GM23338 (cell line): ENCODE results near the gene EGFR. TPM values are rescaled to one million over a fixed set of nuclear protein-coding genes. Genes with fewer than 3 reads are reported as not detected.

Experiments
- ATAC-seq: fragments of 200-7000 bp; cut with Tn5 transposase; 3 replicates; pipeline ENCODE4 v1.9.1; 2020
- DNase-seq: peaks from one replicate; pipeline ENCODE4 v3.0.0-alpha.2; 2015; ENCODE audit warnings: low spot score
- H2AFZ ChIP-seq: fragments of 200-600 bp; sonication (generic); 2 replicates; pipeline ENCODE4 v1.8.0; 2016; ENCODE audit warnings: antibody characterized with exemption, mild to moderate bottlenecking, moderate library complexity
- H3F3A ChIP-seq: fragments of 200-600 bp; sonication (generic); replicated peaks from 2 replicates; pipeline ENCODE4 v1.8.0; 2017; ENCODE audit warnings: antibody characterized with exemption, mixed run types, low read depth
- H3K27ac ChIP-seq: fragments of 200-600 bp; sonication (generic); 2 replicates; pipeline ENCODE4 v1.6.1; 2016; ENCODE audit warnings: low read depth
- H3K27me3 ChIP-seq: fragments of 200-600 bp; sonication (generic); 2 replicates; pipeline ENCODE4 v1.8.0; 2016; ENCODE audit warnings: mild to moderate bottlenecking, mixed run types, moderate library complexity; ENCODE audit not compliant: insufficient read depth
- H3K36me3 ChIP-seq: fragments of 200-600 bp; sonication (generic); 2 replicates; pipeline ENCODE4 v1.8.0; 2016; ENCODE audit warnings: mild to moderate bottlenecking; ENCODE audit not compliant: insufficient read depth
- H3K4me1 ChIP-seq: fragments of 200-600 bp; sonication (generic); 2 replicates; pipeline ENCODE4 v1.8.0; 2016; ENCODE audit warnings: mild to moderate bottlenecking, moderate library complexity; ENCODE audit not compliant: insufficient read depth
- H3K4me2 ChIP-seq: fragments of 200-600 bp; sonication (generic); 2 replicates; pipeline ENCODE4 v1.7.1; 2017; ENCODE audit warnings: mixed run types
- H3K4me3 ChIP-seq: fragments of 200-600 bp; sonication (generic); 2 replicates; pipeline ENCODE4 v1.6.1; 2016; ENCODE audit warnings: mixed run types
- H3K79me2 ChIP-seq: fragments of 200-600 bp; sonication (generic); replicated peaks from 2 replicates; pipeline ENCODE4 v1.8.0; 2017; ENCODE audit warnings: mild to moderate bottlenecking; ENCODE audit not compliant: insufficient read depth
- H3K9me2 ChIP-seq: fragments of 200-600 bp; sonication (generic); 2 replicates; pipeline ENCODE4 v1.8.0; 2017; ENCODE audit not compliant: insufficient read depth
- H4K20me1 ChIP-seq: fragments of 200-600 bp; sonication (generic); replicated peaks from 2 replicates; pipeline ENCODE4 v1.8.0; 2017; ENCODE audit warnings: mild to moderate bottlenecking; ENCODE audit not compliant: insufficient read depth
- H3K27ac Mint-ChIP-seq: 2 replicates; pipeline ENCODE4 v1.8.0; 2020; ENCODE audit warnings: inconsistent platforms, mild to moderate bottlenecking, moderate library complexity, mixed read lengths
- H3K27me3 Mint-ChIP-seq: 3 replicates; pipeline ENCODE4 v1.8.0; 2022; ENCODE audit warnings: low read depth, mild to moderate bottlenecking, moderate library complexity, mixed read lengths, inconsistent platforms; ENCODE audit not compliant: insufficient read depth, poor library complexity
- H3K36me3 Mint-ChIP-seq: 3 replicates; pipeline ENCODE4 v1.8.0; 2021; ENCODE audit warnings: low read depth, mild to moderate bottlenecking, inconsistent platforms, moderate library complexity, mixed read lengths
- H3K4me1 Mint-ChIP-seq: 3 replicates; pipeline ENCODE4 v1.8.0; 2020; ENCODE audit warnings: mild to moderate bottlenecking, inconsistent platforms, mixed read lengths
- H3K4me3 Mint-ChIP-seq: 3 replicates; pipeline ENCODE4 v1.8.0; 2021; ENCODE audit warnings: moderate library complexity, mild to moderate bottlenecking, inconsistent platforms, mixed read lengths
- H3K9me3 Mint-ChIP-seq: 3 replicates; pipeline ENCODE4 v1.8.0; 2020; ENCODE audit warnings: moderate library complexity, mild to moderate bottlenecking, inconsistent platforms, mixed read lengths
- CREB1 ChIP-seq: fragments of 250-450 bp; sonication (Bioruptor Pico); IDR thresholded peaks from 2 replicates; pipeline ENCODE4 v1.5.0; 2020; ENCODE audit warnings: low read depth, mild to moderate bottlenecking, moderate library complexity
- CTCF ChIP-seq, 2 experiments: fragments of 200-600 bp in 1 of 2; sonication (generic) in 1 of 2; conservative IDR thresholded peaks; 2 replicates each; pipeline versions ENCODE4 v1.5.1 to v1.6.1; 2016 to 2017; ENCODE audit warnings: antibody characterized with exemption in 2 of 2, low read depth in 2 of 2, mild to moderate bottlenecking in 2 of 2, moderate library complexity in 1 of 2
- ETS1 ChIP-seq: IDR thresholded peaks from 2 replicates; pipeline ENCODE4 v1.6.1; 2016; ENCODE audit warnings: antibody characterized with exemption
- EZH2 ChIP-seq: fragments of 200-600 bp; sonication (generic); IDR thresholded peaks from one replicate; pipeline ENCODE4 v1.8.0; 2017; ENCODE audit warnings: antibody characterized with exemption, mild to moderate bottlenecking, low read depth; ENCODE audit not compliant: unreplicated experiment
- EZH2phosphoT487 ChIP-seq: fragments of 200-600 bp; sonication (generic); IDR thresholded peaks from one replicate; pipeline ENCODE4 v1.8.1; 2018; ENCODE audit warnings: antibody characterized with exemption; ENCODE audit not compliant: unreplicated experiment
- JUNB ChIP-seq: IDR thresholded peaks from one replicate; pipeline ENCODE4 v1.6.1; 2016; ENCODE audit warnings: antibody characterized with exemption; ENCODE audit not compliant: unreplicated experiment
- NANOG ChIP-seq: IDR thresholded peaks from 2 replicates; pipeline ENCODE4 v1.6.1; 2016; ENCODE audit warnings: antibody characterized with exemption, borderline replicate concordance
- POLR2AphosphoS5 ChIP-seq: IDR thresholded peaks from 2 replicates; pipeline ENCODE4 v1.6.1; 2016; ENCODE audit warnings: antibody characterized with exemption, low read depth
- STAT1 ChIP-seq: IDR thresholded peaks from one replicate; pipeline ENCODE4 v1.6.1; 2016; ENCODE audit warnings: antibody characterized with exemption; ENCODE audit not compliant: unreplicated experiment
- ZNF114 ChIP-seq: fragments of 250-450 bp; sonication (Bioruptor Pico); IDR thresholded peaks from 2 replicates; pipeline ENCODE4 v1.5.0; 2020; ENCODE audit warnings: mild to moderate bottlenecking, moderate library complexity
- ZNF331 ChIP-seq: fragments of 250-450 bp; sonication (Bioruptor Pico); IDR thresholded peaks from 2 replicates; pipeline ENCODE4 v1.5.0; 2020; ENCODE audit warnings: low read depth, mild to moderate bottlenecking, moderate library complexity
- polyA plus RNA-seq: library from polyadenylated mRNA; unstranded; fragments of >200 nt; fragmentation: Nextera tagmentation; extraction: Ambion mirVana; gene quantifications from 2 replicates; pipeline ENCODE4 v1.2.1, GENCODE V29; 2016
- total RNA-seq: library from RNA; depleted of rRNA; stranded (reverse); fragments of >200 nt; shearing (Covaris generic); gene quantifications from 2 replicates; pipeline ENCODE4 v1.2.3, GENCODE V29; 2014
- TF ChIP-seq, protein P1 (sequence below): IDR thresholded peaks from one replicate; pipeline ENCODE4 v1.6.1; 2018; ENCODE audit warnings: antibody characterized with exemption; ENCODE audit not compliant: unreplicated experiment
- TF ChIP-seq, protein P2 (sequence below): fragments of 250-450 bp; sonication (Bioruptor Pico); IDR thresholded peaks from 2 replicates; pipeline ENCODE4 v1.5.0; 2020; ENCODE audit warnings: mild to moderate bottlenecking, moderate library complexity

Gene EGFR
- total and polyA plus RNA-seq, 2 experiments from 2014 or later, result 1.5 to 4.5 TPM

DNA sequence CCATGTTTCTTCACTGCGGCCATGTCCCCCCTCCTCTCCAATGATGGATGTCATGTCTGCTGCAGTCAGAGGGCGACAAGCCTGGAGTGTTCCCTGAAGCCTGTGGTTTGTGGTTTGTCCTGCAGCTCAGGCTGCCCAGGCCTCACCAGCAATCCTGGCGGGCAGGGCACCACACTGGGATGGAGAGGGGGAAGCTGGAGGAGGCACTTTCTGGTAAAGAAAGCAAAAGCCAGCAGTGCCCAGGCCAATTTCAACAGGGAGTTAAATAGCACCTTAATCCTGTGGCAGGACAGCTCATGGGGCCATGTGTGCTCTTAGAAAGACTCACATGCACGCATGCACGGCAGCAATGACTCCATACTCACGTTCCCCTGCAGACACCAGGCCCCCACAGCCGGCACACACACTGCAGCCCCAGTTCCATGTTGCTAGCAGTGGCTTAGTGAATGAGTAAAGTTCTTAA lies 158.3 kb downstream of the EGFR start:
- Histone ChIP-seq H3K9me2 (0 out of 2 replicates have a peak, but pooled peaks cover 2% of the 10 kb centered on the region), H4K20me1 (no peaks in the 10 kb centered on the region), H3K36me3 (no peaks in the 10 kb centered on the region), H3F3A (no peaks in the 10 kb centered on the region), H2AFZ (no peak overlapping the region), H3K4me1 (no peaks in the 10 kb centered on the region), H3K27me3 (no peaks in the 10 kb centered on the region), H3K4me3 (no peak overlapping the region), H3K79me2 (no peaks in the 10 kb centered on the region), H3K27ac (no peak overlapping the region), H3K4me2 (no peak overlapping the region)
- TF ChIP-seq ZNF331 (CRISPR knock-in tag) (no peak), JUNB (no peak), EZH2phosphoT487 (no peak), ETS1 (no peak), CREB1 (CRISPR knock-in tag) (no peak), POLR2AphosphoS5 (no peak), EZH2 (no peak), STAT1 (no peak), ZNF114 (CRISPR knock-in tag) (no peak), NANOG (no peak), CTCF (conservative IDR thresholded peaks at IDR 0.05; ENCODE audit: low read depth in 2 of 2) (no peak)
- TF ChIP-seq, protein P1, sequence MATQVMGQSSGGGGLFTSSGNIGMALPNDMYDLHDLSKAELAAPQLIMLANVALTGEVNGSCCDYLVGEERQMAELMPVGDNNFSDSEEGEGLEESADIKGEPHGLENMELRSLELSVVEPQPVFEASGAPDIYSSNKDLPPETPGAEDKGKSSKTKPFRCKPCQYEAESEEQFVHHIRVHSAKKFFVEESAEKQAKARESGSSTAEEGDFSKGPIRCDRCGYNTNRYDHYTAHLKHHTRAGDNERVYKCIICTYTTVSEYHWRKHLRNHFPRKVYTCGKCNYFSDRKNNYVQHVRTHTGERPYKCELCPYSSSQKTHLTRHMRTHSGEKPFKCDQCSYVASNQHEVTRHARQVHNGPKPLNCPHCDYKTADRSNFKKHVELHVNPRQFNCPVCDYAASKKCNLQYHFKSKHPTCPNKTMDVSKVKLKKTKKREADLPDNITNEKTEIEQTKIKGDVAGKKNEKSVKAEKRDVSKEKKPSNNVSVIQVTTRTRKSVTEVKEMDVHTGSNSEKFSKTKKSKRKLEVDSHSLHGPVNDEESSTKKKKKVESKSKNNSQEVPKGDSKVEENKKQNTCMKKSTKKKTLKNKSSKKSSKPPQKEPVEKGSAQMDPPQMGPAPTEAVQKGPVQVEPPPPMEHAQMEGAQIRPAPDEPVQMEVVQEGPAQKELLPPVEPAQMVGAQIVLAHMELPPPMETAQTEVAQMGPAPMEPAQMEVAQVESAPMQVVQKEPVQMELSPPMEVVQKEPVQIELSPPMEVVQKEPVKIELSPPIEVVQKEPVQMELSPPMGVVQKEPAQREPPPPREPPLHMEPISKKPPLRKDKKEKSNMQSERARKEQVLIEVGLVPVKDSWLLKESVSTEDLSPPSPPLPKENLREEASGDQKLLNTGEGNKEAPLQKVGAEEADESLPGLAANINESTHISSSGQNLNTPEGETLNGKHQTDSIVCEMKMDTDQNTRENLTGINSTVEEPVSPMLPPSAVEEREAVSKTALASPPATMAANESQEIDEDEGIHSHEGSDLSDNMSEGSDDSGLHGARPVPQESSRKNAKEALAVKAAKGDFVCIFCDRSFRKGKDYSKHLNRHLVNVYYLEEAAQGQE, result no peak
- TF ChIP-seq, protein P2, sequence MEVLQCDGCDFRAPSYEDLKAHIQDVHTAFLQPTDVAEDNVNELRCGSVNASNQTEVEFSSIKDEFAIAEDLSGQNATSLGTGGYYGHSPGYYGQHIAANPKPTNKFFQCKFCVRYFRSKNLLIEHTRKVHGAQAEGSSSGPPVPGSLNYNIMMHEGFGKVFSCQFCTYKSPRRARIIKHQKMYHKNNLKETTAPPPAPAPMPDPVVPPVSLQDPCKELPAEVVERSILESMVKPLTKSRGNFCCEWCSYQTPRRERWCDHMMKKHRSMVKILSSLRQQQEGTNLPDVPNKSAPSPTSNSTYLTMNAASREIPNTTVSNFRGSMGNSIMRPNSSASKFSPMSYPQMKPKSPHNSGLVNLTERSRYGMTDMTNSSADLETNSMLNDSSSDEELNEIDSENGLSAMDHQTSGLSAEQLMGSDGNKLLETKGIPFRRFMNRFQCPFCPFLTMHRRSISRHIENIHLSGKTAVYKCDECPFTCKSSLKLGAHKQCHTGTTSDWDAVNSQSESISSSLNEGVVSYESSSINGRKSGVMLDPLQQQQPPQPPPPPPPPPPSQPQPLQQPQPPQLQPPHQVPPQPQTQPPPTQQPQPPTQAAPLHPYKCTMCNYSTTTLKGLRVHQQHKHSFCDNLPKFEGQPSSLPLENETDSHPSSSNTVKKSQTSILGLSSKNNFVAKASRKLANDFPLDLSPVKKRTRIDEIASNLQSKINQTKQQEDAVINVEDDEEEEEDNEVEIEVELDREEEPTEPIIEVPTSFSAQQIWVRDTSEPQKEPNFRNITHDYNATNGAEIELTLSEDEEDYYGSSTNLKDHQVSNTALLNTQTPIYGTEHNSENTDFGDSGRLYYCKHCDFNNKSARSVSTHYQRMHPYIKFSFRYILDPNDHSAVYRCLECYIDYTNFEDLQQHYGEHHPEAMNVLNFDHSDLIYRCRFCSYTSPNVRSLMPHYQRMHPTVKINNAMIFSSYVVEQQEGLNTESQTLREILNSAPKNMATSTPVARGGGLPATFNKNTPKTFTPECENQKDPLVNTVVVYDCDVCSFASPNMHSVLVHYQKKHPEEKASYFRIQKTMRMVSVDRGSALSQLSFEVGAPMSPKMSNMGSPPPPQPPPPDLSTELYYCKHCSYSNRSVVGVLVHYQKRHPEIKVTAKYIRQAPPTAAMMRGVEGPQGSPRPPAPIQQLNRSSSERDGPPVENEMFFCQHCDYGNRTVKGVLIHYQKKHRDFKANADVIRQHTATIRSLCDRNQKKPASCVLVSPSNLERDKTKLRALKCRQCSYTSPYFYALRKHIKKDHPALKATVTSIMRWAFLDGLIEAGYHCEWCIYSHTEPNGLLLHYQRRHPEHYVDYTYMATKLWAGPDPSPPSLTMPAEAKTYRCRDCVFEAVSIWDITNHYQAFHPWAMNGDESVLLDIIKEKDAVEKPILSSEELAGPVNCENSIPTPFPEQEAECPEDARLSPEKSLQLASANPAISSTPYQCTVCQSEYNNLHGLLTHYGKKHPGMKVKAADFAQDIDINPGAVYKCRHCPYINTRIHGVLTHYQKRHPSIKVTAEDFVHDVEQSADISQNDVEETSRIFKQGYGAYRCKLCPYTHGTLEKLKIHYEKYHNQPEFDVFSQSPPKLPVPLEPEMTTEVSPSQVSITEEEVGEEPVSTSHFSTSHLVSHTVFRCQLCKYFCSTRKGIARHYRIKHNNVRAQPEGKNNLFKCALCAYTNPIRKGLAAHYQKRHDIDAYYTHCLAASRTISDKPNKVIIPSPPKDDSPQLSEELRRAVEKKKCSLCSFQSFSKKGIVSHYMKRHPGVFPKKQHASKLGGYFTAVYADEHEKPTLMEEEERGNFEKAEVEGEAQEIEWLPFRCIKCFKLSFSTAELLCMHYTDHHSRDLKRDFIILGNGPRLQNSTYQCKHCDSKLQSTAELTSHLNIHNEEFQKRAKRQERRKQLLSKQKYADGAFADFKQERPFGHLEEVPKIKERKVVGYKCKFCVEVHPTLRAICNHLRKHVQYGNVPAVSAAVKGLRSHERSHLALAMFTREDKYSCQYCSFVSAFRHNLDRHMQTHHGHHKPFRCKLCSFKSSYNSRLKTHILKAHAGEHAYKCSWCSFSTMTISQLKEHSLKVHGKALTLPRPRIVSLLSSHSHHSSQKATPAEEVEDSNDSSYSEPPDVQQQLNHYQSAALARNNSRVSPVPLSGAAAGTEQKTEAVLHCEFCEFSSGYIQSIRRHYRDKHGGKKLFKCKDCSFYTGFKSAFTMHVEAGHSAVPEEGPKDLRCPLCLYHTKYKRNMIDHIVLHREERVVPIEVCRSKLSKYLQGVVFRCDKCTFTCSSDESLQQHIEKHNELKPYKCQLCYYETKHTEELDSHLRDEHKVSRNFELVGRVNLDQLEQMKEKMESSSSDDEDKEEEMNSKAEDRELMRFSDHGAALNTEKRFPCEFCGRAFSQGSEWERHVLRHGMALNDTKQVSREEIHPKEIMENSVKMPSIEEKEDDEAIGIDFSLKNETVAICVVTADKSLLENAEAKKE (CRISPR knock-in tag), result no peak
- no peak overlapping the region for H3K4me3 Mint-ChIP-seq
- H3K9me3 Mint-ChIP-seq, result no peaks in the 10 kb centered on the region
- no peaks in the 10 kb centered on the region; the same call in 2 of the 3 replicates for H3K36me3 Mint-ChIP-seq
- H3K4me1 Mint-ChIP-seq, result peaks cover 10% of the 10 kb centered on the region; the same call in 2 of the 3 replicates
- DNase-seq (no peak), ATAC-seq (no peak)
- no peaks in the 10 kb centered on the region for H3K27me3 Mint-ChIP-seq
- no peak overlapping the region for H3K27ac Mint-ChIP-seq
